PC-9 (cell line): Measurements from ENCODE around the gene PPP2R2C. TPM values are rescaled to one million over a fixed set of nuclear protein-coding genes. Genes with fewer than 3 reads are reported as not detected.

Experiments
- BruUV-seq: library from RNA; stranded (reverse); fragments of 400-500 nt; replicated peaks from 2 replicates; lab custom pipeline; 2021; lab: Mats Ljungman, UMichigan
- CTCF ChIA-PET: fragments of 300-600 bp; sonication (Branson Sonifier 250); formaldehyde crosslinking; loops from one replicate; lab custom pipeline; 2022; ENCODE audit warnings: antibody characterized with exemption; lab: Charles Lee
- POLR2A ChIA-PET: fragments of 300-600 bp; sonication (Branson Sonifier 250); formaldehyde crosslinking; loops from one replicate; lab custom pipeline; 2022; ENCODE audit warnings: antibody characterized with exemption; ENCODE audit not compliant: unreplicated experiment; lab: Charles Lee
- DNase-seq, 2 experiments: peaks; one replicate each; pipeline versions ENCODE4 v3.0.0 to v3.0.0-alpha.2; 2015 to 2022; ENCODE audit warnings: mixed read lengths in 1 of 2
- H2AFZ ChIP-seq: fragments of 200-600 bp; sonication (generic); 2 replicates; pipeline ENCODE4 v1.8.1; 2017; ENCODE audit warnings: antibody characterized with exemption
- H3F3A ChIP-seq: fragments of 200-600 bp; sonication (generic); 2 replicates; pipeline ENCODE4 v1.8.1; 2017; ENCODE audit warnings: antibody characterized with exemption, mild to moderate bottlenecking, low read depth; ENCODE audit not compliant: insufficient read depth
- H3K27ac ChIP-seq: fragments of 200-600 bp; sonication (generic); 2 replicates; pipeline ENCODE4 v1.6.1; 2016; ENCODE audit warnings: mixed run types
- H3K27me3 ChIP-seq: fragments of 200-600 bp; sonication (generic); 2 replicates; pipeline ENCODE4 v1.6.1; 2016; ENCODE audit warnings: low read depth, mixed run types; ENCODE audit not compliant: insufficient read depth
- H3K36me3 ChIP-seq: fragments of 200-600 bp; sonication (generic); 2 replicates; pipeline ENCODE4 v1.6.1; 2016; ENCODE audit warnings: low read depth, mixed run types
- H3K4me1 ChIP-seq: fragments of 200-600 bp; sonication (generic); replicated peaks from 2 replicates; pipeline ENCODE4 v1.6.1; 2016; ENCODE audit warnings: mixed run types; ENCODE audit not compliant: insufficient read depth
- H3K4me2 ChIP-seq: fragments of 200-600 bp; sonication (generic); 2 replicates; pipeline ENCODE4 v1.6.1; 2017; ENCODE audit warnings: mixed run types
- H3K4me3 ChIP-seq: fragments of 200-600 bp; sonication (generic); 2 replicates; pipeline ENCODE4 v1.6.1; 2016; ENCODE audit warnings: mixed run types
- H3K79me2 ChIP-seq: fragments of 200-600 bp; sonication (generic); 2 replicates; pipeline ENCODE4 v1.6.1; 2017; ENCODE audit warnings: low read depth, mixed run types
- H3K9me2 ChIP-seq: fragments of 200-600 bp; sonication (generic); 2 replicates; pipeline ENCODE4 v1.8.1; 2017; ENCODE audit warnings: mild to moderate bottlenecking; ENCODE audit not compliant: insufficient read depth
- H3K9me3 ChIP-seq: fragments of 200-600 bp; sonication (generic); 2 replicates; pipeline ENCODE4 v1.8.1; 2016; ENCODE audit warnings: low read depth; ENCODE audit not compliant: insufficient read depth
- H4K20me1 ChIP-seq: fragments of 200-600 bp; sonication (generic); 2 replicates; pipeline ENCODE4 v1.8.1; 2017; ENCODE audit not compliant: insufficient read depth
- EZH2 ChIP-seq: fragments of 200-600 bp; sonication (generic); IDR thresholded peaks from 2 replicates; pipeline ENCODE4 v1.8.0; 2017; ENCODE audit warnings: antibody characterized with exemption, low read depth
- intact Hi-C: fragments of 100-400 bp; cut with micrococcal nuclease; formaldehyde crosslinking; loops from one replicate; pipeline ENCODE4 v1.10.0; 2022; ENCODE audit not compliant: unreplicated experiment
- total RNA-seq: library from RNA; stranded (reverse); gene quantifications from 2 replicates; pipeline ENCODE4 v1.2.3, GENCODE V29; 2021
- TF ChIP-seq, protein P1 (sequence below): fragments of 200-600 bp; sonication (generic); conservative IDR thresholded peaks from 2 replicates; pipeline ENCODE4 v1.6.1; 2017; ENCODE audit warnings: mixed run types, antibody characterized with exemption, mild to moderate bottlenecking, moderate library complexity

The PPP2R2C gene
- total RNA-seq, 1 experiment from 2014 or later: 40.9 TPM

DNA sequence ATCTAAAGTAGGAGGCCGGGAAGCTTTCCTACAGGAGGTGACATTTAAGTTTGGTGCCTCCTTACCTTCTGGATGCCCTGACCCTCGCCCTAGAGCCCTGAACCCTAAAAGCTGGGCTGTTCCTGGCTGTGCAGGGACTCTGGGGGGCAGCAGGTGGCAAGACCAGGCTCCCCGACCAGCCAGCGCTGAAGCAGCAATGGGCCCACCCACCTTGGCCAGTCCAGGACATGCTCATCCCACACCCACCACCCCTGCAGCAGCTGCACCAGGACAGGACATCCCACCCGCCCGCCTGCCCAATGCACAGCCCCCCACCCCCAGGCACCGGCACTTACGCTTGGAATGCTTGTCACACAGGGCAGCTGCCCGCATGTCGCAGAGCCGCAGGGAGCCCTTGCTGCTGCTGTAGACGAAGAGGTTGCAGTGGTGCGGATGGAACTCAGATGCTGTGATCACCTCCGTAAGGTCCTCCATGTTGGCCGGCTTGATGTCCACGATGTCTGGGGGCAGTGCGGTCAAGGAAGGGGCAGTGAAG, 124.8 kb downstream of the PPP2R2C start:
- Histone ChIP-seq H3K79me2 (no peaks in the 10 kb centered on the region), H3K27ac (no peak overlapping the region), H3K36me3 (no peaks in the 10 kb centered on the region), H3K4me1 (peaks cover 18% of the 10 kb centered on the region), H3K27me3 (no peaks in the 10 kb centered on the region), H3K4me3 (no peak overlapping the region), H3K9me2 (no peaks in the 10 kb centered on the region), H3K9me3 (no peaks in the 10 kb centered on the region), H4K20me1 (no peaks in the 10 kb centered on the region), H3F3A (peaks cover 18% of the 10 kb centered on the region), H3K4me2 (no peak overlapping the region), H2AFZ (no peak overlapping the region)
- ChIA-PET POLR2A (no interaction called here), CTCF (no interaction called here)
- intact Hi-C loops: no loop called here
- TF ChIP-seq, protein P1, sequence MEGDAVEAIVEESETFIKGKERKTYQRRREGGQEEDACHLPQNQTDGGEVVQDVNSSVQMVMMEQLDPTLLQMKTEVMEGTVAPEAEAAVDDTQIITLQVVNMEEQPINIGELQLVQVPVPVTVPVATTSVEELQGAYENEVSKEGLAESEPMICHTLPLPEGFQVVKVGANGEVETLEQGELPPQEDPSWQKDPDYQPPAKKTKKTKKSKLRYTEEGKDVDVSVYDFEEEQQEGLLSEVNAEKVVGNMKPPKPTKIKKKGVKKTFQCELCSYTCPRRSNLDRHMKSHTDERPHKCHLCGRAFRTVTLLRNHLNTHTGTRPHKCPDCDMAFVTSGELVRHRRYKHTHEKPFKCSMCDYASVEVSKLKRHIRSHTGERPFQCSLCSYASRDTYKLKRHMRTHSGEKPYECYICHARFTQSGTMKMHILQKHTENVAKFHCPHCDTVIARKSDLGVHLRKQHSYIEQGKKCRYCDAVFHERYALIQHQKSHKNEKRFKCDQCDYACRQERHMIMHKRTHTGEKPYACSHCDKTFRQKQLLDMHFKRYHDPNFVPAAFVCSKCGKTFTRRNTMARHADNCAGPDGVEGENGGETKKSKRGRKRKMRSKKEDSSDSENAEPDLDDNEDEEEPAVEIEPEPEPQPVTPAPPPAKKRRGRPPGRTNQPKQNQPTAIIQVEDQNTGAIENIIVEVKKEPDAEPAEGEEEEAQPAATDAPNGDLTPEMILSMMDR: no peak
- no TSS peak for BruUV-seq
- DNase-seq: no peak

DNA sequence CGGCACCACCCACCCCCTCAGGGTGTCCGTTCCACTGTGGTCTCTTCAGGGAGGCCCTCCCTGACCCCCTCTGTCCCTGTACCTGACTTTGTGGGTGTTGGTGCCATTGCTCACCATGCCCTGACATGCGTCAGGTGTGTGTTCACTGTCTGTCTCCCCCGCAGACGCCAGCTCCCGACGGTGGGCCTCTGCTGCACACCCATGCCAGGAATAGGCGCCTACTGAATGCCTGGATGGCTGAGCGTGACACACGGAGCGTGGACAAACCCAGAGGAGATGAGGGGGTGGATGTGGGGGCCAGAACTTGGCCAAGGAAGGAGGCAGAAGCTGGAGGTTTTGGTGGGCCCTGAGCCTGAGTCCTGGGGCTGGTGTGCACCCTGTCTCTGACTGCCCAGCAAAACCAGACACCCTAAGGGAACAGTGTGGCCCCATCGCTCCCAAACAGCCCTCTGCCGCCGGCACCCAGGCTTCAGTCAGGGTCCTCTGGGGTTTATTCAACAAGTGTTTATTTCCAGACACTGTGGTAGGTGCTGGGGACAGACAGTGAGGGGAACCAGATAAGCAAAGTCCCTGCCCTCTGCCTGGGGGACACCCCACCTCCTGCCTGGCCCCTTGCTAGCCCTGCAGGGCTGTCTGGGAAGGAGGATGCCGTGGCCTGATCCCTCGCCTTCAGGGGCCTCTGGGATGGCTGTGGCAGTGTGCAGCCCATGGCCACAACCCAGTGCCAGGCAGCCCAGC, 125.9 kb downstream of the PPP2R2C start:
- CTCF ChIA-PET: no interaction called here
- no peak for TF ChIP-seq EZH2
- TF ChIP-seq, protein P1: no peak

DNA sequence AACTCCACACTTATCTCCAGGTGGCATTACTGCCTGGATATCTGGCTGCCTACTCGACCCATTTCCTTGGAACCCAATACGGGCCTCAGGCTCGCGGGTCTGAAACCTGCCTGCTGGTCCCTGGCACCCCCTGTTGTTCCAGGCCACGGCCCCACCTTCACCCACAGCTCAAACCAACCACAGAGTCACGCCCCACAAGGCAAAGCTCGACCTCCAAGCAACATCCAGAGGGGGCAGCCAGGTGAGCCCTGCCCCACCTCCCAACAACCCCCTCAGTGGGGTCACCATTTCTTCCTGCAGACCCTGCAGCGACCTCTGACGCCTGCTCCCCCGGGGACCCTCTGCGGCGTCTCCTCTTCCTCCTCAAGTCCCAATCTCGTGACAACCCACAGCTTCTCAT, 126.5 kb downstream of the PPP2R2C start:
- no TSS peak for BruUV-seq
- intact Hi-C loops: no loop called here

More for the DNA sequence above, 125.9 kb downstream of the PPP2R2C start:
- no peak overlapping the region for H3K4me3 ChIP-seq
- no peak for DNase-seq
- no TSS peak for BruUV-seq
- no peaks in the 10 kb centered on the region for H3K79me2 ChIP-seq
- no peaks in the 10 kb centered on the region for H4K20me1 ChIP-seq
- no peak overlapping the region for H3K4me2 ChIP-seq
- intact Hi-C loops: no loop called here
- no peaks in the 10 kb centered on the region for H3K9me2 ChIP-seq
- peaks cover 18% of the 10 kb centered on the region for H3F3A ChIP-seq
- peaks cover 18% of the 10 kb centered on the region for H3K4me1 ChIP-seq
- no peak overlapping the region for H3K27ac ChIP-seq
- no peaks in the 10 kb centered on the region for H3K27me3 ChIP-seq
- H3K36me3 ChIP-seq: no peaks in the 10 kb centered on the region
- no peak overlapping the region for H2AFZ ChIP-seq
- H3K9me3 ChIP-seq: no peaks in the 10 kb centered on the region
- POLR2A ChIA-PET: interaction anchor here (0.5 kb wide), 1 partner anchor 228 kb away, joined by 3 read pairs; the partner anchor contains the start of gene MAN2B2

More for the DNA sequence above, 126.5 kb downstream of the PPP2R2C start:
- no peak for TF ChIP-seq EZH2
- TF ChIP-seq, protein P1: no peak
- Histone ChIP-seq H3K9me3 (no peaks in the 10 kb centered on the region), H3K9me2 (no peaks in the 10 kb centered on the region), H3F3A (peaks cover 18% of the 10 kb centered on the region), H3K27ac (no peak overlapping the region), H3K27me3 (no peaks in the 10 kb centered on the region), H2AFZ (no peak overlapping the region), H3K4me3 (no peak overlapping the region), H4K20me1 (no peaks in the 10 kb centered on the region), H3K4me1 (peaks cover 18% of the 10 kb centered on the region), H3K79me2 (no peaks in the 10 kb centered on the region), H3K4me2 (no peak overlapping the region), H3K36me3 (no peaks in the 10 kb centered on the region)
- POLR2A ChIA-PET: no interaction called here
- CTCF ChIA-PET: no interaction called here
- DNase-seq: no peak
